B cell (primary cell): ENCODE results near the gene LPCAT1. TPM values are rescaled to one million over a fixed set of nuclear protein-coding genes. Genes with fewer than 3 reads are reported as not detected.
A peak's percentile ranks its signal among the peaks of the same experiment; 100 is the strongest.

Source experiments
- ATAC-seq: fragments of 200-7000 bp; cut with Tn5 transposase; one replicate; pipeline ENCODE4 v1.10.0; 2021; ENCODE audit warnings: low read depth, mild to moderate bottlenecking, moderate number of reproducible peaks, moderate library complexity
- CTCF ChIA-PET: fragments of 350-600 bp; sonication (Branson Sonifier 250); formaldehyde crosslinking; loops from one replicate; lab custom pipeline; 2021; ENCODE audit warnings: antibody characterized with exemption, inconsistent platforms; lab: Charles Lee
- POLR2A ChIA-PET: fragments of 350-600 bp; sonication (Branson Sonifier 250); formaldehyde crosslinking; loops from one replicate; lab custom pipeline; 2021; ENCODE audit warnings: antibody characterized with exemption; lab: Charles Lee
- DNase-seq: peaks from one replicate; pipeline ENCODE4 v3.0.0; 2013
- H2AFZ ChIP-seq: 2 replicates; pipeline ENCODE4 v1.6.1; 2012; ENCODE audit warnings: mild to moderate bottlenecking, low read depth, low read length; ENCODE audit not compliant: insufficient read depth, poor library complexity, severe bottlenecking
- H3K27ac ChIP-seq, 2 donors: 1 replicate in 1 of 2; 2 replicates in 1 of 2; pipeline ENCODE4 v1.5.1; 2012 to 2013; ENCODE audit warnings: low read length in 2 of 2, mild to moderate bottlenecking in 2 of 2, moderate library complexity in 1 of 2
- H3K27me3 ChIP-seq, 4 experiments: fragments of 200-600 bp in 1 of 4; sonication (generic) in 1 of 4; replicated peaks in 1 of 4; 1 replicate in 2 of 4; 2 replicates in 2 of 4; pipeline versions ENCODE4 v1.6.1 to v1.7.0; 2013 to 2016; ENCODE audit warnings: low read length in 3 of 4, mild to moderate bottlenecking in 2 of 4, mixed read lengths in 1 of 4, moderate library complexity in 1 of 4; ENCODE audit not compliant: insufficient read depth in 4 of 4, control insufficient read depth in 3 of 4; ENCODE audit errors: control extremely low read depth in 1 of 4
- H3K36me3 ChIP-seq, 2 experiments: replicated peaks in 1 of 2; 1 replicate in 1 of 2; 2 replicates in 1 of 2; pipeline versions ENCODE4 v1.6.1 to v1.7.1; 2013; ENCODE audit warnings: low read length in 1 of 2; ENCODE audit not compliant: insufficient read depth in 2 of 2, control insufficient read depth in 1 of 2; ENCODE audit errors: control extremely low read depth in 1 of 2, extremely low read depth in 1 of 2
- H3K4me1 ChIP-seq, 2 donors: fragments of 200-600 bp in 1 of 2; sonication (generic) in 1 of 2; 1 replicate in 1 of 2; 2 replicates in 1 of 2; pipeline versions ENCODE4 v1.5.1 to v1.6.1; 2013 to 2017; ENCODE audit warnings: low read length in 2 of 2; ENCODE audit not compliant: control insufficient read depth in 2 of 2, insufficient read depth in 2 of 2
- H3K4me2 ChIP-seq: replicated peaks from 2 replicates; pipeline ENCODE3; 2012; ENCODE audit warnings: mild to moderate bottlenecking, low read depth, low read length; ENCODE audit not compliant: poor library complexity, severe bottlenecking
- H3K4me3 ChIP-seq, 5 experiments: fragments of 200-600 bp in 1 of 5; sonication (generic) in 1 of 5; 1 replicate in 3 of 5; 2 replicates in 2 of 5; pipeline versions ENCODE4 v1.5.1 to v1.7.0; 2011 to 2016; ENCODE audit warnings: low read length in 4 of 5, mild to moderate bottlenecking in 4 of 5, low read depth in 2 of 5, control low read depth in 1 of 5, moderate library complexity in 1 of 5; ENCODE audit not compliant: insufficient read depth in 1 of 5; ENCODE audit errors: control extremely low read depth in 1 of 5, extremely low read depth in 1 of 5
- H3K79me2 ChIP-seq: fragments of 200-600 bp; sonication (generic); one replicate; pipeline ENCODE4 v1.6.0; 2016; ENCODE audit warnings: low read length; ENCODE audit not compliant: control insufficient read depth, insufficient read depth
- H3K9ac ChIP-seq: fragments of 200-600 bp; sonication (generic); 2 replicates; pipeline ENCODE4 v1.6.1; 2017; ENCODE audit warnings: mild to moderate bottlenecking, low read length, moderate library complexity
- H3K9me3 ChIP-seq, 3 donors: one replicate each; pipeline versions ENCODE4 v1.6.1 to v1.7.1; 2013; ENCODE audit warnings: low read length in 2 of 3; ENCODE audit not compliant: control insufficient read depth in 2 of 3, insufficient read depth in 1 of 3; ENCODE audit errors: control extremely low read depth in 1 of 3
- H4K20me1 ChIP-seq: 2 replicates; pipeline ENCODE4 v1.6.0; 2012; ENCODE audit warnings: mild to moderate bottlenecking, low read length; ENCODE audit not compliant: insufficient read depth, control insufficient read depth, poor library complexity, severe bottlenecking
- H3K27ac Mint-ChIP-seq: one replicate; pipeline ENCODE4 v1.8.0; 2021; ENCODE audit warnings: mixed read lengths
- H3K27me3 Mint-ChIP-seq: one replicate; pipeline ENCODE4 v1.8.0; 2021; ENCODE audit warnings: mixed read lengths
- H3K4me1 Mint-ChIP-seq: one replicate; pipeline ENCODE4 v1.8.0; 2021; ENCODE audit warnings: mixed read lengths
- H3K4me3 Mint-ChIP-seq: one replicate; pipeline ENCODE4 v1.8.0; 2021; ENCODE audit warnings: mixed read lengths
- H3K9me3 Mint-ChIP-seq: one replicate; pipeline ENCODE4 v1.8.0; 2022; ENCODE audit warnings: mixed read lengths; ENCODE audit not compliant: insufficient read depth
- EZH2 ChIP-seq: IDR thresholded peaks from 2 replicates; pipeline ENCODE4 v1.6.1; 2012; ENCODE audit warnings: borderline replicate concordance, low read depth, mild to moderate bottlenecking, moderate library complexity, low read length; ENCODE audit not compliant: insufficient read depth, poor library complexity, severe bottlenecking
- WGBS: methylation state at CpG from one replicate; pipeline ENCODE4 v1.1.5; 2013; ENCODE audit warnings: missing lambda C conversion rate; ENCODE audit not compliant: insufficient coverage; 5-methylcytosine and 5-hydroxymethylcytosine counted together
- intact Hi-C: fragments of 100-400 bp; cut with micrococcal nuclease; formaldehyde crosslinking; loops from one replicate; pipeline ENCODE4 v1.10.0; 2022
- polyA plus RNA-seq: library from polyadenylated mRNA; depleted of rRNA; stranded (reverse); fragments of >200 nt; gene quantifications from 2 replicates; pipeline ENCODE4 v1.2.3, GENCODE V29; 2012
- total RNA-seq, 2 donors: library from RNA; stranded (reverse); fragments of 120-200 nt in 1 of 2; gene quantifications; 1 replicate in 1 of 2; 2 replicates in 1 of 2; pipeline versions ENCODE4 v1.2.3 to v1.2.4, GENCODE V29; 2013 to 2022
- TF ChIP-seq, protein P1 (sequence below): fragments of 200-600 bp; IDR thresholded peaks from one replicate; pipeline ENCODE4 v1.8.0; 2022; ENCODE audit warnings: antibody characterized with exemption, mild to moderate bottlenecking

Gene LPCAT1
- total and polyA plus RNA-seq, 2 donors (not counting 1 experiment from before 2014, with no cell fraction given) = 94.8 to 159 TPM

DNA sequence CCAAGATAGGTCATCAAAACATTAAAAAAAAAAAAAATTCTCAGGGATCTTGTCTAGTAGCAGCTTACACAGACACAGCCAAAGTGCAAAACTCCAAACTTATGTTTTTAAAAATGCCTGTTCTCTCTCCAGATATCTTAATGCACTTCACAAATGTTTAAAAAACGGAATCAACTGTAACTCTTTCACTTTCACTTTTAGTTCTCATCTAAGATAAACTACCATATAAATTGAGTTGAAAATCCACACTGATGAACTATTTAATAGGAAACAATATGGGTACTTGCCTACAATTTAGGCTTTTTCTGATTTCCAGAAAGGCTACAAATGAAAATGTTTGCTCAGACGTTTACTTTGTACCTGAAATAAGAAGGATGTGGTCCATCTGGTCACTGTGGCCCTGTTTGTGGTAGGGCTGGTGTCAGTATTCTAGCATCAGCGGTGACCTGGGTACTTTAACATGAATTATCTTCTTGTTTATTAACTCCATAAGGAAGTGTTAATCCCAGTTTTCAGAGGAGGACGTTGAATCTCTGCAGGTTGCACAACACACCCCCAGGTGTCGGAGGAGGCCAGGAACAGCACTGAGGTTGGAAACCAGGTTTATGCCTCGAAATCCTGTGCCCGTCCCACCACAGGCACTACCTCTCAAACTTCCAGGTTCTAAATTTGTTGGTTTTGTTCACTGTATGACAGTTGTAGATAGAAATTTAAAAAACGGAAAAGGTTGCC lies 13.3 kb upstream of the LPCAT1 start:
- ChIA-PET CTCF (interaction anchor here (0.9 to 2.4 kb wide), 9 partner anchors 13 to 155 kb away, joined by 3 to 10 read pairs (median 5); partner anchors contain the start of gene LPCAT1), POLR2A (interaction anchor here (1.2 to 1.9 kb wide), 3 partner anchors 13 to 57 kb away, joined by 3 to 10 read pairs (median 9); partner anchors contain the start of gene LPCAT1)
- DNase-seq (no peak), ATAC-seq (no peak)
- Mint-ChIP-seq H3K9me3 (no peaks in the 10 kb centered on the region), H3K27ac (peak overlapping the region; percentile 95), H3K4me3 (peak overlapping the region; percentile 71), H3K4me1 (peaks cover 35% of the 10 kb centered on the region), H3K27me3 (no peaks in the 10 kb centered on the region)
- no peaks in the 10 kb centered on the region for H3K79me2 ChIP-seq
- peak overlapping the region; percentile 85 to 98 for H3K27ac ChIP-seq
- peak overlapping the region; percentile 35 to 81 (median 47) for H3K4me3 ChIP-seq
- peak overlapping the region; percentile 81 for H3K9ac ChIP-seq
- peak overlapping the region; percentile 79 for H2AFZ ChIP-seq
- intact Hi-C loops = loop anchor here (1.0 to 10.0 kb wide), 4 partner anchors 13 to 58 kb away; no protein-coding TSS in a partner anchor
- peak overlapping the region; percentile 76 for H3K4me2 ChIP-seq
- TF ChIP-seq, protein P1, sequence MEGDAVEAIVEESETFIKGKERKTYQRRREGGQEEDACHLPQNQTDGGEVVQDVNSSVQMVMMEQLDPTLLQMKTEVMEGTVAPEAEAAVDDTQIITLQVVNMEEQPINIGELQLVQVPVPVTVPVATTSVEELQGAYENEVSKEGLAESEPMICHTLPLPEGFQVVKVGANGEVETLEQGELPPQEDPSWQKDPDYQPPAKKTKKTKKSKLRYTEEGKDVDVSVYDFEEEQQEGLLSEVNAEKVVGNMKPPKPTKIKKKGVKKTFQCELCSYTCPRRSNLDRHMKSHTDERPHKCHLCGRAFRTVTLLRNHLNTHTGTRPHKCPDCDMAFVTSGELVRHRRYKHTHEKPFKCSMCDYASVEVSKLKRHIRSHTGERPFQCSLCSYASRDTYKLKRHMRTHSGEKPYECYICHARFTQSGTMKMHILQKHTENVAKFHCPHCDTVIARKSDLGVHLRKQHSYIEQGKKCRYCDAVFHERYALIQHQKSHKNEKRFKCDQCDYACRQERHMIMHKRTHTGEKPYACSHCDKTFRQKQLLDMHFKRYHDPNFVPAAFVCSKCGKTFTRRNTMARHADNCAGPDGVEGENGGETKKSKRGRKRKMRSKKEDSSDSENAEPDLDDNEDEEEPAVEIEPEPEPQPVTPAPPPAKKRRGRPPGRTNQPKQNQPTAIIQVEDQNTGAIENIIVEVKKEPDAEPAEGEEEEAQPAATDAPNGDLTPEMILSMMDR = no peak
- H3K4me1 ChIP-seq = peaks cover 19% of the 10 kb centered on the region in 2 donors
- H4K20me1 ChIP-seq = no peaks in the 10 kb centered on the region
- WGBS = 100% methylated on average over 1 of the region's 8 CpGs
- peaks cover 0 to 11% (median 0%) of the 10 kb centered on the region in 3 donors for H3K9me3 ChIP-seq
- H3K36me3 ChIP-seq = no peaks in the 10 kb centered on the region
- H3K27me3 ChIP-seq = no peaks in the 10 kb centered on the region

DNA sequence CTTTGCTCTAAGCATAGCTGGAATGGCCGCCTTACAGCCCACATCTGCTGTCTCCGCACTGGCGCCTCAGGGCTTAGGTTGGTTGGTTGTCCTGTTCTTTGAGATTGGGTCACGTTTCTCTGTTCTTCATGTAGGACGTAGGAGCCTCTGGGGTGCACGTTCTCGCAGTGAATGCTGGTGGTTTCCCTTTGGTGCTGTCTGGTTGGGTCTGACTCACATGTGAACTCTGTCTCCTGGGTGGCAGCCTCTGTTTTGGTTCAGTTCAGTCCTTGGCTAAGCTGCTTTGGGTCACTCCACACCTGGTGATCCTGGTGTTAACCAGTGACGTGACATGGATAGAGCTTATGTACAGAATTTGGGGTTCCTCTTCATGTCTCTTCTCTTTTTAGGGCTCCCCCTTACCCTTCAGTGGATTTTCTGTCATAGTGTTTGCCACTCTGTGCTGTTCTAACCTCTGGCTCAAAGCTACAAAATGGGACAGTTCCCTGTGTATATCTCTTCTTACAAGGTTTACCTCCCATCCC lies 12.6 kb upstream of the LPCAT1 start:
- peak overlapping the region; percentile 79 for H2AFZ ChIP-seq
- Mint-ChIP-seq H3K4me1 (peaks cover 32% of the 10 kb centered on the region), H3K4me3 (peak overlapping the region; percentile 71), H3K27ac (peak overlapping the region; percentile 95), H3K9me3 (no peaks in the 10 kb centered on the region), H3K27me3 (no peaks in the 10 kb centered on the region)
- H3K9ac ChIP-seq = peak overlapping the region; percentile 81
- H3K9me3 ChIP-seq = peaks cover 0 to 11% (median 0%) of the 10 kb centered on the region in 3 donors
- ATAC-seq (peak; percentile 96), DNase-seq (peak; percentile 89)
- ChIA-PET POLR2A (interaction anchor here (1.2 to 1.9 kb wide), 3 partner anchors 13 to 57 kb away, joined by 3 to 10 read pairs (median 9); partner anchors contain the start of gene LPCAT1), CTCF (interaction anchor here (0.9 to 2.4 kb wide), 11 partner anchors 10 to 109 kb away, joined by 3 to 10 read pairs (median 5); partner anchors contain the start of gene LPCAT1)
- no peaks in the 10 kb centered on the region for H3K27me3 ChIP-seq
- no peaks in the 10 kb centered on the region for H3K79me2 ChIP-seq
- H3K4me2 ChIP-seq = peak overlapping the region; percentile 76
- TF ChIP-seq, protein P1 = no peak
- no peak for TF ChIP-seq EZH2
- no peaks in the 10 kb centered on the region for H3K36me3 ChIP-seq
- H4K20me1 ChIP-seq = no peaks in the 10 kb centered on the region
- peak overlapping the region; percentile 85 to 98 for H3K27ac ChIP-seq
- intact Hi-C loops = loop anchor here (1.0 to 10.0 kb wide), 4 partner anchors 12 to 58 kb away; no protein-coding TSS in a partner anchor
- WGBS = 35% methylated on average over 8 of the region's 8 CpGs
- peak overlapping the region; percentile 35 to 81 (median 47) for H3K4me3 ChIP-seq
- H3K4me1 ChIP-seq = peaks cover 19% of the 10 kb centered on the region in 2 donors
